Stomach (tissue), 4 donors: Measurements from ENCODE around the gene LRIT2.

Experiments used
- CTCF ChIP-seq, 7 experiments: fragments of 450-650 bp in 4 of 7; fragments of 200-600 bp in 3 of 7; sonication (generic) in 3 of 7; IDR thresholded peaks; one replicate each; pipeline ENCODE4 v1.5.1; 2016 to 2019; ENCODE audit warnings: antibody characterized with exemption in 7 of 7, control low read depth in 2 of 7, mild to moderate bottlenecking in 1 of 7
- EP300 ChIP-seq: sonication (generic); formaldehyde crosslinking; IDR thresholded peaks from one replicate; pipeline ENCODE4 v1.6.1; 2017; ENCODE audit warnings: antibody characterized with exemption
- POLR2A ChIP-seq, 4 donors: fragments of 450-650 bp; IDR thresholded peaks; one replicate each; pipeline ENCODE4 v1.6.1; 2016; ENCODE audit warnings: antibody characterized with exemption in 4 of 4, control low read depth in 2 of 4, mild to moderate bottlenecking in 1 of 4, moderate library complexity in 1 of 4

GRCh38 chr10:84265418-84265817, 40.1 kb upstream of the LRIT2 start:
- TF ChIP-seq EP300 (no peak), POLR2A (IDR thresholded peaks at IDR 0.05) (no peak), CTCF (IDR thresholded peaks at IDR 0.05) (no peak)
